SK-N-SH (cell line): ENCODE results near the gene MALAT1.

ENCODE experiments used
- EP300 ChIP-seq, 2 experiments: IDR thresholded peaks; 2 replicates each; pipeline versions ENCODE4 v1.4.0 to v1.6.1; 2012; ENCODE audit warnings: borderline replicate concordance in 1 of 2, low read depth in 1 of 2, low read length in 1 of 2
- EZH2phosphoT487 ChIP-seq: fragments of 200-600 bp; sonication (generic); IDR thresholded peaks from 2 replicates; pipeline ENCODE4 v1.6.1; 2017; ENCODE audit warnings: low read depth, mixed run types, mild to moderate bottlenecking, antibody characterized with exemption, moderate library complexity, borderline replicate concordance
- MXI1 ChIP-seq: IDR thresholded peaks from 2 replicates; pipeline ENCODE4 v1.6.1; 2012; ENCODE audit warnings: mild to moderate bottlenecking, low read depth, low read length, improper control_type of control experiment
- RAD21 ChIP-seq: IDR thresholded peaks from 2 replicates; pipeline ENCODE4 v1.6.1; 2012; ENCODE audit warnings: mild to moderate bottlenecking, low read length
- SIN3A ChIP-seq: IDR thresholded peaks from 2 replicates; pipeline ENCODE4 v1.6.1; 2012; ENCODE audit warnings: low read depth, mild to moderate bottlenecking, low read length, moderate library complexity, borderline replicate concordance
- TF ChIP-seq, protein P1 (sequence below): IDR thresholded peaks from 2 replicates; pipeline ENCODE4 v1.4.0; 2012; ENCODE audit warnings: low read depth, borderline replicate concordance
- TF ChIP-seq, protein P2 (sequence below): fragments of 200-600 bp; sonication (generic); IDR thresholded peaks from 2 replicates; pipeline ENCODE4 v1.6.1; 2017; ENCODE audit warnings: antibody characterized with exemption, mild to moderate bottlenecking, moderate library complexity
- TF ChIP-seq, protein P3 (sequence below): IDR thresholded peaks from 2 replicates; pipeline ENCODE4 v1.6.1; 2012; ENCODE audit warnings: mild to moderate bottlenecking, low read depth, low read length, moderate library complexity

DNA sequence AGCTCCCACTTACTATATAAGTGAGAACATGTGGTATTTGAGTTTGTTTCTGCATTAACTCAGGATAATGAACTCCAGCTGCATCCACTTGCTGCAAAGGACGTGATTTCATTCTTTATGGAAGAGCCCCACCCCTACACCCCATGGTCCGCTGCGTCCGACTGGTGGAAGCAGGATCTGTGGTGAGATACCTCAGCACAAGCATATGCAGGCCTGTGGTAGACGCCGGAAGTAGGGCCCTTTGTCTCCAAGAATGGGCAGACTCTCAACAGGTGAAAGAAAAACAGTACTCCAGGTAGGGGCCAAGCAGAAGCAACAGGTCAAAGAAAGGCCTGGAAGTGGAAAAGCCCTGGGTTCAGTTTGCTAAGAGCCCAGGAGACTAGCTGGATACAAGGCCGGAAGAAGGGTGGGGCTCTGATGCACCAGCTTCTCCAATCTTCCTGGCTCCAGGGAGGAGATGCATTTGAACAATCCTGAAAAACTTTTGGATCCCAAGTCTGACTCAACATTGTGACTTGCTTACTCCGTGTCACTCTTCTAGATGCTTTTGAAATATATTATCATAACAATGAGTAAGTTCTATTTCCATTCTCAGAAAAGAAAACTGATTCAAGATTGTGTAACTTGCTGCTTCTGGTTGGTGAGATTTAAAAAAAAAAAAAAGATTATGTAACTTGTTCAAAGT lies 45.9 kb upstream of the MALAT1 start:
- TF ChIP-seq, protein P1, sequence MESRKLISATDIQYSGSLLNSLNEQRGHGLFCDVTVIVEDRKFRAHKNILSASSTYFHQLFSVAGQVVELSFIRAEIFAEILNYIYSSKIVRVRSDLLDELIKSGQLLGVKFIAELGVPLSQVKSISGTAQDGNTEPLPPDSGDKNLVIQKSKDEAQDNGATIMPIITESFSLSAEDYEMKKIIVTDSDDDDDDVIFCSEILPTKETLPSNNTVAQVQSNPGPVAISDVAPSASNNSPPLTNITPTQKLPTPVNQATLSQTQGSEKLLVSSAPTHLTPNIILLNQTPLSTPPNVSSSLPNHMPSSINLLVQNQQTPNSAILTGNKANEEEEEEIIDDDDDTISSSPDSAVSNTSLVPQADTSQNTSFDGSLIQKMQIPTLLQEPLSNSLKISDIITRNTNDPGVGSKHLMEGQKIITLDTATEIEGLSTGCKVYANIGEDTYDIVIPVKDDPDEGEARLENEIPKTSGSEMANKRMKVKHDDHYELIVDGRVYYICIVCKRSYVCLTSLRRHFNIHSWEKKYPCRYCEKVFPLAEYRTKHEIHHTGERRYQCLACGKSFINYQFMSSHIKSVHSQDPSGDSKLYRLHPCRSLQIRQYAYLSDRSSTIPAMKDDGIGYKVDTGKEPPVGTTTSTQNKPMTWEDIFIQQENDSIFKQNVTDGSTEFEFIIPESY = no peak
- TF ChIP-seq, protein P2, sequence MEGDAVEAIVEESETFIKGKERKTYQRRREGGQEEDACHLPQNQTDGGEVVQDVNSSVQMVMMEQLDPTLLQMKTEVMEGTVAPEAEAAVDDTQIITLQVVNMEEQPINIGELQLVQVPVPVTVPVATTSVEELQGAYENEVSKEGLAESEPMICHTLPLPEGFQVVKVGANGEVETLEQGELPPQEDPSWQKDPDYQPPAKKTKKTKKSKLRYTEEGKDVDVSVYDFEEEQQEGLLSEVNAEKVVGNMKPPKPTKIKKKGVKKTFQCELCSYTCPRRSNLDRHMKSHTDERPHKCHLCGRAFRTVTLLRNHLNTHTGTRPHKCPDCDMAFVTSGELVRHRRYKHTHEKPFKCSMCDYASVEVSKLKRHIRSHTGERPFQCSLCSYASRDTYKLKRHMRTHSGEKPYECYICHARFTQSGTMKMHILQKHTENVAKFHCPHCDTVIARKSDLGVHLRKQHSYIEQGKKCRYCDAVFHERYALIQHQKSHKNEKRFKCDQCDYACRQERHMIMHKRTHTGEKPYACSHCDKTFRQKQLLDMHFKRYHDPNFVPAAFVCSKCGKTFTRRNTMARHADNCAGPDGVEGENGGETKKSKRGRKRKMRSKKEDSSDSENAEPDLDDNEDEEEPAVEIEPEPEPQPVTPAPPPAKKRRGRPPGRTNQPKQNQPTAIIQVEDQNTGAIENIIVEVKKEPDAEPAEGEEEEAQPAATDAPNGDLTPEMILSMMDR = no peak
- TF ChIP-seq MXI1 (peak; percentile 71; the same call in 1 of the 2 replicates), EP300 (IDR thresholded peaks at IDR 0.05; ENCODE audit: borderline replicate concordance in 1 of 2, low read depth in 1 of 2, low read length in 1 of 2) (peak in 1 of 2 experiments; percentile 25; a peak in 1 of 4 replicates), SIN3A (no peak), EZH2phosphoT487 (no peak), RAD21 (no peak)
- TF ChIP-seq, protein P3, sequence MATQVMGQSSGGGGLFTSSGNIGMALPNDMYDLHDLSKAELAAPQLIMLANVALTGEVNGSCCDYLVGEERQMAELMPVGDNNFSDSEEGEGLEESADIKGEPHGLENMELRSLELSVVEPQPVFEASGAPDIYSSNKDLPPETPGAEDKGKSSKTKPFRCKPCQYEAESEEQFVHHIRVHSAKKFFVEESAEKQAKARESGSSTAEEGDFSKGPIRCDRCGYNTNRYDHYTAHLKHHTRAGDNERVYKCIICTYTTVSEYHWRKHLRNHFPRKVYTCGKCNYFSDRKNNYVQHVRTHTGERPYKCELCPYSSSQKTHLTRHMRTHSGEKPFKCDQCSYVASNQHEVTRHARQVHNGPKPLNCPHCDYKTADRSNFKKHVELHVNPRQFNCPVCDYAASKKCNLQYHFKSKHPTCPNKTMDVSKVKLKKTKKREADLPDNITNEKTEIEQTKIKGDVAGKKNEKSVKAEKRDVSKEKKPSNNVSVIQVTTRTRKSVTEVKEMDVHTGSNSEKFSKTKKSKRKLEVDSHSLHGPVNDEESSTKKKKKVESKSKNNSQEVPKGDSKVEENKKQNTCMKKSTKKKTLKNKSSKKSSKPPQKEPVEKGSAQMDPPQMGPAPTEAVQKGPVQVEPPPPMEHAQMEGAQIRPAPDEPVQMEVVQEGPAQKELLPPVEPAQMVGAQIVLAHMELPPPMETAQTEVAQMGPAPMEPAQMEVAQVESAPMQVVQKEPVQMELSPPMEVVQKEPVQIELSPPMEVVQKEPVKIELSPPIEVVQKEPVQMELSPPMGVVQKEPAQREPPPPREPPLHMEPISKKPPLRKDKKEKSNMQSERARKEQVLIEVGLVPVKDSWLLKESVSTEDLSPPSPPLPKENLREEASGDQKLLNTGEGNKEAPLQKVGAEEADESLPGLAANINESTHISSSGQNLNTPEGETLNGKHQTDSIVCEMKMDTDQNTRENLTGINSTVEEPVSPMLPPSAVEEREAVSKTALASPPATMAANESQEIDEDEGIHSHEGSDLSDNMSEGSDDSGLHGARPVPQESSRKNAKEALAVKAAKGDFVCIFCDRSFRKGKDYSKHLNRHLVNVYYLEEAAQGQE = no peak
